ENCODE results near the gene COX4I1.
A peak's percentile ranks its signal among the peaks of the same experiment; 100 is the strongest.

COX4I1 gene

DNA sequence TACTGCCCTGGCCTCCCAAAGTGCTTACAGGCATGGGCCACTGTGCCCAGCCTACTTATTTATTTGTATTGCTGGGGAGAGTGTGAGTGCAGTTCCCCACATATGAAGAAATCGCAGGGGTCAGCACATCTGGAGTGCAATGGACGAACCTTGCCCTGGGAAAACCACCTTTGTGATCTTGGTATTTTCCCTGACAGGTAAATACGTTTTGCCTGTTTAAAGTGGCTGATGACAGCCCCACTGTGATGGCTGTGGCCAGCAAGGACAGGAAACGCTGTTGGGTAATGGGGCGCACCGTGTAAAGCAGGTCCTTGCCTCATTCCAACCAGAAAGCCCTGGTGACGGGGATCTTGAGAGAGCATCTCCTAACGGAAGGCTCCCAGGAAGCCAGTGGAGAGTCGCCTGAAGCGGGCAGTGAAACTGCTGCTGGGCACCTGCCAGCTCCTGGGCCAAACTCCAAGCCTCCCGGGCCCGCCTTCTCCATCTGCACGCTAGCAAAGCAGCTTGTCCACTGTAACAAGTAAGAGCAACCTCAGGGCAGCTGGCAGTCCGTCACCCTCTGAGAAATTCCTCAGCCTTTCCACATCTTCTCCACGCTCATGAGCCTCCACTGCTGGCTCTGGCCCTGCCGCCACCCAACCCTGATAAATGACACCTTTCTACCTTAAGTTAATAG is 17.7 kb upstream of the COX4I1 start:
- peaks cover 9% of the 10 kb centered on the region for H3K4me1 Mint-ChIP-seq

DNA sequence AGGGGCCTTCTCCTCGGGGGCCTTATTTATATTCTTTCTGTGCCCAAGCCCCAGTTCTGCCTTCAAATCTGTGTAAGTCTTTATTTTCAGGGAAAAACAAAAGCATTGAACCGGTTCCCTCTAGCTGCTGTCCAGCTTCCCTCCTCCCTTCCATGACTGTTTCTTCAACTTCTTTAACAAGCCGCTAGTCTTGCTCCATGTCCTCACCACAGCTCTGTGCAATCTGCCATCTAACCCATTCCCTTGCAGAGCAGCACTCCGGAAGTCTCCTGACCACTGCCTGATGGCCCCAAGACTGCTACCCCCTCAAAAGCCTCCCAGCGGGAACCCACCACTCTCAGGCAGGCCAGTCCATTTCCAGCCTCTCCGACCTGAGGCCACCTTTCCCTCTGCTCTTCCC is 17.0 kb upstream of the COX4I1 start:
- H3K4me1 Mint-ChIP-seq, result peaks cover 9% of the 10 kb centered on the region

More for the DNA sequence above, 17.7 kb upstream of the COX4I1 start:
- H3K27ac Mint-ChIP-seq, result peak overlapping the region; percentile 96
- H3K4me3 Mint-ChIP-seq, result no peak overlapping the region
- no peaks in the 10 kb centered on the region for H3K9me3 Mint-ChIP-seq
- no peaks in the 10 kb centered on the region for H3K27me3 Mint-ChIP-seq (ENCODE audit: low read depth, poor library complexity)
- no peak for DNase-seq
- TF ChIP-seq, protein P1, sequence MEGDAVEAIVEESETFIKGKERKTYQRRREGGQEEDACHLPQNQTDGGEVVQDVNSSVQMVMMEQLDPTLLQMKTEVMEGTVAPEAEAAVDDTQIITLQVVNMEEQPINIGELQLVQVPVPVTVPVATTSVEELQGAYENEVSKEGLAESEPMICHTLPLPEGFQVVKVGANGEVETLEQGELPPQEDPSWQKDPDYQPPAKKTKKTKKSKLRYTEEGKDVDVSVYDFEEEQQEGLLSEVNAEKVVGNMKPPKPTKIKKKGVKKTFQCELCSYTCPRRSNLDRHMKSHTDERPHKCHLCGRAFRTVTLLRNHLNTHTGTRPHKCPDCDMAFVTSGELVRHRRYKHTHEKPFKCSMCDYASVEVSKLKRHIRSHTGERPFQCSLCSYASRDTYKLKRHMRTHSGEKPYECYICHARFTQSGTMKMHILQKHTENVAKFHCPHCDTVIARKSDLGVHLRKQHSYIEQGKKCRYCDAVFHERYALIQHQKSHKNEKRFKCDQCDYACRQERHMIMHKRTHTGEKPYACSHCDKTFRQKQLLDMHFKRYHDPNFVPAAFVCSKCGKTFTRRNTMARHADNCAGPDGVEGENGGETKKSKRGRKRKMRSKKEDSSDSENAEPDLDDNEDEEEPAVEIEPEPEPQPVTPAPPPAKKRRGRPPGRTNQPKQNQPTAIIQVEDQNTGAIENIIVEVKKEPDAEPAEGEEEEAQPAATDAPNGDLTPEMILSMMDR (IDR thresholded peaks at IDR 0.05), result no peak
- H3K36me3 Mint-ChIP-seq (ENCODE audit: low read depth), result peaks cover 49% of the 10 kb centered on the region

DNA sequence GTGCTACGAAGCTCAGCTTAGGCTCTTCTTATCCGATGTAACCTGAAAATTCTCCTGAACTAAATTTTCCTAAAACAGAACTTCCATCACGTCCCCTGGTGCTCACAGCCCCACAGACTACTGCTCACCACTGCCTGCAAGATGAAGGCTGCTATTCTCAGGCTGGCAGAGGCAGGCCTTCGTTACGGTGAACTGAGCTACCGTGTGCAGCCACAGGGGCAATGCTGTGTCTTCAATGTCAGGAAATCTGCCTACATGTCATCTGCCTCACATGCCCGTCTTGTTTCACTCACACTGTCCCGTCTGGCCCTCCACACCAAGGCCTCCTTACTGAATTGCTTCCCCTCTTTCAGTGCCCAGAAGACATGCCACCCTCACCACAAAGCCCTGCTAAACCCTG is 16.1 kb upstream of the COX4I1 start:
- Mint-ChIP-seq H3K4me1 (peaks cover 9% of the 10 kb centered on the region), H3K27ac (peak overlapping the region; percentile 49), H3K36me3 (ENCODE audit: low read depth) (peaks cover 47% of the 10 kb centered on the region), H3K9me3 (no peaks in the 10 kb centered on the region), H3K4me3 (no peak overlapping the region), H3K27me3 (ENCODE audit: low read depth, poor library complexity) (no peaks in the 10 kb centered on the region)
- no peak for DNase-seq
- TF ChIP-seq, protein P1 (IDR thresholded peaks at IDR 0.05), result no peak

More for the DNA sequence above, 17.0 kb upstream of the COX4I1 start:
- no peak for DNase-seq
- peak overlapping the region; percentile 96 for H3K27ac Mint-ChIP-seq
- H3K9me3 Mint-ChIP-seq, result no peaks in the 10 kb centered on the region
- H3K36me3 Mint-ChIP-seq (ENCODE audit: low read depth), result peaks cover 51% of the 10 kb centered on the region
- no peak overlapping the region for H3K4me3 Mint-ChIP-seq
- H3K27me3 Mint-ChIP-seq (ENCODE audit: low read depth, poor library complexity), result no peaks in the 10 kb centered on the region
- TF ChIP-seq, protein P1 (IDR thresholded peaks at IDR 0.05), result no peak

DNA sequence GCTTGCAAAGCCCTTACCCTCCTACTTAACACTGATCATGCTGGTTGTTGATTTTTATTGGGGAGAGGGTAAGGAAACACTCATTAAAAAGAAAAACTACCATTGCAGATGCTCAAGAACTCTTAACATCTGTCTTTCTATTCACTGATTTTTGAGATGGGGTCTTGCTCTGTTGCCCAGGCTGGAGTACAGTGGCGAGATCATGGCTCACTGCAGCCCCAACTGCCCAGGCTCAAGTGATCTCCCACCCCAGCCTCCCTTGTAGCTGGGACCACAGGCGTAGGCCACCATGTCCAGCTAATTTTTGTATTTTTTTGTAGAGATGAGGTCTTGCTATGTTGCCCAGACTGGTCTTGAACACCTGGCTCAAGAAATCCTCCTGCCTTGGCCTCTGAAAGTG is 14.7 kb upstream of the COX4I1 start:
- Mint-ChIP-seq H3K4me3 (no peak overlapping the region), H3K27me3 (ENCODE audit: low read depth, poor library complexity) (no peaks in the 10 kb centered on the region), H3K4me1 (peaks cover 9% of the 10 kb centered on the region), H3K36me3 (ENCODE audit: low read depth) (peaks cover 42% of the 10 kb centered on the region), H3K27ac (no peak overlapping the region), H3K9me3 (no peaks in the 10 kb centered on the region)
- TF ChIP-seq, protein P1 (IDR thresholded peaks at IDR 0.05), result no peak
- DNase-seq, result no peak

DNA sequence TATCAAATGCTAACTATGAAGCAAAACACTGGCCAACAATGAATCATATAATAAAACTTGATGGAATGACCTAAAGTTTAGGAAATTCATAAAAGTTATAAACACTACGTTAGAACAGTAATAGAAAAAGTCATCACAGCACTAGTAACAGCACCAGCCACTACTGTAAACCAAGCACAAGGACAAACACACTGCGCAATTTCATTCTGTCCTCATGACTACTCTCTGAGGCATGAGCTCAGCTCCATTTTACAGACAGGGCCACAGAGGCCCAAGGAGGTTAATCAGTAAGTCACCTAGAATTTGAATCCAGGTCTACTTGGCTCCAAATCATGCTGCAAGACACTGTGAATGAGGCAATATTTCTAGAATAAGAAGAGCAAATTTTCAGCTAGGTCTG is 13.6 kb upstream of the COX4I1 start:
- Mint-ChIP-seq H3K27ac (no peak overlapping the region), H3K4me3 (no peak overlapping the region), H3K9me3 (no peaks in the 10 kb centered on the region), H3K4me1 (peaks cover 9% of the 10 kb centered on the region), H3K27me3 (ENCODE audit: low read depth, poor library complexity) (no peaks in the 10 kb centered on the region), H3K36me3 (ENCODE audit: low read depth) (peaks cover 42% of the 10 kb centered on the region)
- TF ChIP-seq, protein P1 (IDR thresholded peaks at IDR 0.05), result no peak
- DNase-seq, result no peak

DNA sequence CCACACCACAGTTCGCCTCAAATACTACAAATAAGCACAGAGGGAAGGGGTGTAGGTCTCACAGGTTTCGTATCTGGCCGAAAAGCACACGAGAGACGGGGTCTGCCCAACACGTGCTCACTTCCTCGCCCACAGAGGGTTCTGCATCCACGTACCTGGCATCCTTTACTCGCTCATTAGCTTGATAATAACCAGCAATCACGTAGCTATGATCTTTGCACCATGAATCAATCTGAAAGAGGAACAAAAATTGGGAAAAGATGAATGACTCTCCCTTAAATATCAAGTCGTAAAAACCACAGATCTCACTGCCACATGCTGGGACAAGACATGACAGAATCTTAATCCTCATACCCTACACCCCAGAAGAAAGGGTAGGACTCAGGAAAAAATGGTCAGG is 10.7 kb upstream of the COX4I1 start:
- DNase-seq, result no peak
- H3K4me1 Mint-ChIP-seq, result peaks cover 5% of the 10 kb centered on the region
- H3K27ac Mint-ChIP-seq, result peak overlapping the region; percentile 11
- H3K36me3 Mint-ChIP-seq (ENCODE audit: low read depth), result peaks cover 63% of the 10 kb centered on the region
- TF ChIP-seq, protein P1 (IDR thresholded peaks at IDR 0.05), result no peak
- peaks cover 17% of the 10 kb centered on the region for H3K9me3 Mint-ChIP-seq
- no peaks in the 10 kb centered on the region for H3K27me3 Mint-ChIP-seq (ENCODE audit: low read depth, poor library complexity)
- no peak overlapping the region for H3K4me3 Mint-ChIP-seq

All from nephron progenitor cell (in vitro differentiated cells).